HepG2 (cell line): ENCODE results near the gene SLC39A1. TPM values are rescaled to one million over a fixed set of nuclear protein-coding genes. Genes with fewer than 3 reads are reported as not detected.

Experiments
- ATAC-seq: fragments of 200-7000 bp; cut with Tn5 transposase; 3 replicates; pipeline ENCODE4 v1.9.1; 2020; ENCODE audit warnings: mild to moderate bottlenecking, moderate library complexity
- BruUV-seq: library from RNA; stranded (reverse); fragments of 400-500 nt; replicated peaks from 2 replicates; lab custom pipeline; 2021; lab: Mats Ljungman, UMichigan
- CTCF ChIA-PET: fragments of 300-600 bp; formaldehyde crosslinking; extraction: SDS; loops from one replicate; lab custom pipeline; 2021; ENCODE audit warnings: low total read pairs, inconsistent platforms, low intra/inter-chr PET ratio; lab: Yijun Ruan, JAX
- POLR2A ChIA-PET: fragments of 350-600 bp; sonication (Branson Sonifier 250); formaldehyde crosslinking; loops from one replicate; lab custom pipeline; 2020; ENCODE audit warnings: antibody characterized with exemption, inconsistent platforms; lab: Yijun Ruan, JAX
- DNase-seq: peaks from one replicate; pipeline ENCODE4 v3.0.0-alpha.2; 2015; ENCODE audit warnings: low spot score
- FAIRE-seq: peaks from 3 replicates; lab custom pipeline; 2011; peaks lifted over from hg19 to GRCh38; lab: Jason Lieb, UNC
- H2AFZ ChIP-seq: one replicate; pipeline ENCODE4 v1.6.1; 2011; ENCODE audit warnings: low read length, inconsistent platforms
- H3K27ac ChIP-seq: fragments of 300-600 bp; 3 replicates; pipeline ENCODE4 v1.8.0; 2011; ENCODE audit warnings: mixed run types, mild to moderate bottlenecking, mixed read lengths, low read length, inconsistent platforms; ENCODE audit not compliant: insufficient read depth; ENCODE audit errors: extremely low read length
- H3K27me3 ChIP-seq, 2 experiments: fragments of 200-600 bp in 1 of 2; 2 replicates in 1 of 2; 3 replicates in 1 of 2; pipeline versions ENCODE4 v1.6.0 to v1.8.0; 2011; ENCODE audit warnings: low read length in 2 of 2, mild to moderate bottlenecking in 2 of 2, moderate library complexity in 2 of 2, inconsistent platforms in 1 of 2; ENCODE audit not compliant: insufficient read depth in 2 of 2, control insufficient read depth in 1 of 2
- H3K36me3 ChIP-seq, 2 experiments: fragments of 200-600 bp in 1 of 2; replicated peaks in 1 of 2; 2 replicates in 1 of 2; 3 replicates in 1 of 2; pipeline versions ENCODE4 v1.5.1 to v1.8.0; 2011; ENCODE audit warnings: low read length in 2 of 2, inconsistent platforms in 1 of 2; ENCODE audit not compliant: insufficient read depth in 2 of 2, control insufficient read depth in 1 of 2
- H3K4me1 ChIP-seq: 2 replicates; pipeline ENCODE4 v1.5.1; 2012; ENCODE audit warnings: low read length, inconsistent platforms; ENCODE audit not compliant: insufficient read depth
- H3K4me2 ChIP-seq: 2 replicates; pipeline ENCODE4 v1.6.0; 2011; ENCODE audit warnings: low read depth, low read length, inconsistent platforms
- H3K4me3 ChIP-seq, 3 experiments: fragments of 200-600 bp in 1 of 3; sonication (generic), shearing (Covaris generic) in 1 of 3; replicated peaks in 1 of 3; 2 replicates each; pipeline ENCODE4 v1.5.1; 2011 to 2016; ENCODE audit warnings: low read length in 3 of 3, inconsistent platforms in 2 of 3, low read depth in 2 of 3, mild to moderate bottlenecking in 2 of 3, control low read depth in 1 of 3, mixed read lengths in 1 of 3; ENCODE audit not compliant: insufficient read depth in 1 of 3
- H3K79me2 ChIP-seq: one replicate; pipeline ENCODE4 v1.6.1; 2011; ENCODE audit warnings: low read length, inconsistent platforms; ENCODE audit not compliant: insufficient read depth
- H3K9ac ChIP-seq: 2 replicates; pipeline ENCODE4 v1.6.0; 2011; ENCODE audit warnings: mild to moderate bottlenecking, low read depth, low read length, inconsistent platforms; ENCODE audit not compliant: insufficient read depth
- H3K9me3 ChIP-seq: 2 replicates; pipeline ENCODE4 v1.5.1; 2012; ENCODE audit warnings: mild to moderate bottlenecking, low read length
- H4K20me1 ChIP-seq: 2 replicates; pipeline ENCODE4 v1.6.0; 2011; ENCODE audit warnings: inconsistent platforms, mild to moderate bottlenecking, low read length, moderate library complexity; ENCODE audit not compliant: insufficient read depth
- IRX3 ChIP-seq: sonication (generic); formaldehyde crosslinking; IDR thresholded peaks from 2 replicates; pipeline ENCODE4 v1.8.1; 2023; ENCODE audit warnings: mild to moderate bottlenecking, low read depth, missing genetic modification reagents, borderline replicate concordance
- ZHX2 ChIP-seq, 2 experiments: sonication (generic) in 1 of 2; formaldehyde crosslinking in 1 of 2; IDR thresholded peaks; 2 replicates each; pipeline versions ENCODE4 v1.6.1 to v1.9.0; 2014 to 2022; ENCODE audit warnings: antibody characterized with exemption in 1 of 2, borderline replicate concordance in 1 of 2, inconsistent platforms in 1 of 2, low read depth in 1 of 2, missing genetic modification reagents in 1 of 2
- ZNF543 ChIP-seq: sonication (generic); formaldehyde crosslinking; IDR thresholded peaks from 2 replicates; pipeline ENCODE4 v1.4.0; 2020; ENCODE audit warnings: mild to moderate bottlenecking, missing genetic modification reagents
- WGBS: methylation state at CpG from one replicate; pipeline ENCODE4 v1.1.6; 2017; ENCODE audit warnings: low lambda C conversion rate; 5-methylcytosine and 5-hydroxymethylcytosine counted together
- in situ Hi-C: cut with HindIII; loops from 2 replicates; pipeline ENCODE4 v1.10.0; 2017; ENCODE audit warnings: low pct_unique_long_range_greater_than_20kb; ENCODE audit not compliant: extremely low pct_ligation_motif_present
- intact Hi-C: fragments of 100-400 bp; cut with micrococcal nuclease; formaldehyde crosslinking; loops from one replicate; pipeline ENCODE4 v1.10.0; 2022; ENCODE audit not compliant: unreplicated experiment
- polyA plus RNA-seq, 8 experiments: library from polyadenylated mRNA; depleted of rRNA in 3 of 8; stranded (reverse) in 7 of 8; unstranded in 1 of 8; fragments of >200 nt; fragmentation: Illumina TruSeq in 4 of 8; extraction: Trizol in 4 of 8; gene quantifications; 2 replicates each; pipeline versions ENCODE4 v1.2.1 to v1.2.3, GENCODE V29; 2011 to 2016; ENCODE audit warnings: low read depth in 4 of 8, missing spikeins in 1 of 8, mixed read lengths in 1 of 8; ENCODE audit not compliant: insufficient read depth in 1 of 8
- total RNA-seq, 5 experiments: library from RNA; depleted of rRNA; stranded (reverse); fragments of >200 nt; fragmentation: Illumina TruSeq; extraction: Trizol; gene quantifications; 2 replicates each; pipeline ENCODE4 v1.2.3, GENCODE V29; 2016; ENCODE audit warnings: low read depth in 1 of 5

The SLC39A1 gene
- total and polyA plus RNA-seq, 2 of the 13 experiments (the other 11 are each of a cell fraction or from before 2014, with no cell fraction given) = 71.2 to 78.4 TPM

DNA sequence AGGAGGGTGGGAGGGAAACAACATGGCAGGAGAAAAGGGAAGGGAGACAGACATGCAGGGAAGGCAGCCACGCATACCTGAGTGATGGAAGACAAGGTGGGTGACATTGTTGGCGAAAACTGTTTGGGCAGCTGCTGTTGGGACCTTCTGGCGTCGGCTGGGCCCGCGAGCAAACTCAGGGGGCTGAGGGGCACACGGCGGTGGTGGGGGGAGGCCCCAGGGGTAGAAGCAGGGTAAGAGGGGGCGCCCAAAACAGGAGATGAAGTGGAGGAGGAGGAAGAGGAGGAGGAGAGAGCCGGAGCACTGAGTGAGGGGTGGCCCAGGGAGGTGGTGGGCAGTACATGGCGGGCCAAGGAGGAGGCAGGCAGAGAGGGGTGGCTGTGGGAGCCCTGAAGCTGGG is 12.2 kb downstream of the SLC39A1 start:
- BruUV-seq = no TSS peak
- no peak overlapping the region for H2AFZ ChIP-seq
- 97% methylated on average over 11 of the region's 11 CpGs for WGBS
- no peaks in the 10 kb centered on the region for H3K9me3 ChIP-seq
- in situ Hi-C loops = no loop called here
- peaks cover 40% of the 10 kb centered on the region for H3K4me1 ChIP-seq
- no peak for ATAC-seq
- no peak overlapping the region for H3K4me2 ChIP-seq
- H3K9ac ChIP-seq = no peak overlapping the region
- DNase-seq = no peak
- CTCF ChIA-PET = no interaction called here
- peaks cover 3% of the 10 kb centered on the region; the same call in 1 of the 2 replicates for H4K20me1 ChIP-seq
- intact Hi-C loops = no loop called here
- no peaks in the 10 kb centered on the region for H3K27me3 ChIP-seq
- peaks cover 18 to 53% of the 10 kb centered on the region in 2 experiments for H3K36me3 ChIP-seq
- H3K79me2 ChIP-seq = peaks cover 21% of the 10 kb centered on the region
- no peak overlapping the region for H3K27ac ChIP-seq
- no peak for FAIRE-seq
- no peak overlapping the region for H3K4me3 ChIP-seq
- POLR2A ChIA-PET = interaction anchor here (1.1 kb wide), 1 partner anchor 16 kb away, joined by 3 read pairs; the partner anchor contains the start of gene CREB3L4
- TF ChIP-seq ZHX2 (IDR thresholded peaks at IDR 0.05; ENCODE audit: low read depth) (no peak), ZHX2 (CRISPR knock-in tag; IDR thresholded peaks at IDR 0.05; ENCODE audit: borderline replicate concordance) (no peak), ZNF543 (CRISPR knock-in tag) (no peak), IRX3 (CRISPR knock-in tag) (no peak)
